IMR-90 (cell line): ENCODE data around the gene HMCN1. TPM values are rescaled to one million over a fixed set of nuclear protein-coding genes. Genes with fewer than 3 reads are reported as not detected.

Experiments used
- ATAC-seq: fragments of 200-7000 bp; cut with Tn5 transposase; 2 replicates; pipeline ENCODE4 v1.9.1; 2020; ENCODE audit warnings: low read depth, mild to moderate bottlenecking, moderate library complexity
- BruUV-seq: library from RNA; stranded (reverse); fragments of 400-500 nt; replicated peaks from 2 replicates; lab custom pipeline; 2021; lab: Mats Ljungman, UMichigan
- CTCF ChIA-PET: fragments of 300-600 bp; formaldehyde crosslinking; extraction: SDS; loops from one replicate; lab custom pipeline; 2021; ENCODE audit warnings: antibody characterized with exemption; lab: Yijun Ruan, JAX
- POLR2A ChIA-PET: fragments of 300-600 bp; sonication (Branson Sonifier 250); formaldehyde crosslinking; loops from one replicate; lab custom pipeline; 2022; ENCODE audit warnings: antibody characterized with exemption; ENCODE audit not compliant: unreplicated experiment; lab: Charles Lee
- DNase-seq: peaks from one replicate; pipeline ENCODE4 v3.0.0; 2013
- H2AFZ ChIP-seq: replicated peaks from 2 replicates; pipeline ENCODE3; 2013; ENCODE audit warnings: low read length, mild to moderate bottlenecking; ENCODE audit not compliant: poor library complexity
- H2AK5ac ChIP-seq: 2 replicates; pipeline ENCODE4 v1.6.1; 2013; ENCODE audit warnings: low read depth, low read length, inconsistent platforms
- H2AK9ac ChIP-seq: replicated peaks from 2 replicates; pipeline ENCODE3; 2013; ENCODE audit warnings: mild to moderate bottlenecking, low read depth, low read length, moderate library complexity; ENCODE audit not compliant: poor library complexity
- H2BK120ac ChIP-seq: 2 replicates; pipeline ENCODE4 v1.6.1; 2013; ENCODE audit warnings: low read depth, low read length, inconsistent platforms
- H2BK15ac ChIP-seq: 3 replicates; pipeline ENCODE4 v1.6.1; 2013; ENCODE audit warnings: low read depth, low read length, inconsistent platforms
- H2BK20ac ChIP-seq: 2 replicates; pipeline ENCODE4 v1.6.1; 2013; ENCODE audit warnings: low read depth, mild to moderate bottlenecking, inconsistent platforms, low read length, moderate library complexity
- H2BK5ac ChIP-seq: 2 replicates; pipeline ENCODE4 v1.6.1; 2013; ENCODE audit warnings: mild to moderate bottlenecking, low read depth, low read length, inconsistent platforms; ENCODE audit not compliant: poor library complexity, severe bottlenecking
- H3K14ac ChIP-seq: replicated peaks from 2 replicates; pipeline ENCODE4 v1.6.1; 2013; ENCODE audit warnings: low read depth, low read length, inconsistent platforms
- H3K18ac ChIP-seq: 2 replicates; pipeline ENCODE4 v1.6.1; 2013; ENCODE audit warnings: low read depth, low read length, control low read depth
- H3K23ac ChIP-seq: 2 replicates; pipeline ENCODE4 v1.6.1; 2013; ENCODE audit warnings: low read depth, low read length, inconsistent platforms
- H3K27ac ChIP-seq: 2 replicates; pipeline ENCODE4 v1.5.1; 2013; ENCODE audit warnings: mild to moderate bottlenecking, control low read depth, low read length; ENCODE audit not compliant: insufficient read depth
- H3K27me3 ChIP-seq: 2 replicates; pipeline ENCODE4 v1.6.1; 2013; ENCODE audit warnings: low read length; ENCODE audit not compliant: control insufficient read depth, insufficient read depth
- H3K36me3 ChIP-seq: 2 replicates; pipeline ENCODE4 v1.6.1; 2013; ENCODE audit warnings: low read length, mixed read lengths; ENCODE audit not compliant: control insufficient read depth, insufficient read depth
- H3K4ac ChIP-seq: 2 replicates; pipeline ENCODE4 v1.6.1; 2013; ENCODE audit warnings: low read depth, low read length, inconsistent platforms
- H3K4me1 ChIP-seq: 2 replicates; pipeline ENCODE4 v1.6.1; 2013; ENCODE audit warnings: low read length, mixed read lengths; ENCODE audit not compliant: control insufficient read depth, insufficient read depth
- H3K4me2 ChIP-seq: 2 replicates; pipeline ENCODE4 v1.6.1; 2013; ENCODE audit warnings: low read depth, mild to moderate bottlenecking, control low read depth, low read length, moderate library complexity
- H3K4me3 ChIP-seq: 2 replicates; pipeline ENCODE4 v1.5.1; 2013; ENCODE audit warnings: low read depth, mild to moderate bottlenecking, control low read depth, low read length, moderate library complexity; ENCODE audit not compliant: insufficient read depth
- H3K56ac ChIP-seq: 2 replicates; pipeline ENCODE4 v1.6.1; 2013; ENCODE audit warnings: low read length, inconsistent platforms; ENCODE audit not compliant: insufficient read depth; ENCODE audit errors: extremely low read depth
- H3K79me1 ChIP-seq, 2 experiments: 2 replicates each; pipeline ENCODE4 v1.6.1; 2013; ENCODE audit warnings: low read length in 2 of 2, inconsistent platforms in 1 of 2, low read depth in 1 of 2
- H3K9ac ChIP-seq: 2 replicates; pipeline ENCODE4 v1.6.1; 2013; ENCODE audit warnings: low read depth, low read length, control low read depth
- H3K9me1 ChIP-seq: 2 replicates; pipeline ENCODE4 v1.6.1; 2013; ENCODE audit warnings: low read length, inconsistent platforms; ENCODE audit not compliant: insufficient read depth
- H3K9me3 ChIP-seq: 2 replicates; pipeline ENCODE4 v1.6.1; 2013; ENCODE audit warnings: low read length; ENCODE audit not compliant: control insufficient read depth, insufficient read depth
- H4K20me1 ChIP-seq: 2 replicates; pipeline ENCODE4 v1.6.1; 2013; ENCODE audit warnings: low read length, inconsistent platforms; ENCODE audit not compliant: insufficient read depth
- H4K5ac ChIP-seq: 2 replicates; pipeline ENCODE4 v1.6.1; 2013; ENCODE audit warnings: mild to moderate bottlenecking, low read depth, low read length, control low read depth
- H4K8ac ChIP-seq, 2 experiments: 2 replicates each; pipeline ENCODE4 v1.6.1; 2013; ENCODE audit warnings: low read depth in 2 of 2, low read length in 2 of 2, control low read depth in 1 of 2, inconsistent platforms in 1 of 2
- H4K91ac ChIP-seq: 2 replicates; pipeline ENCODE4 v1.6.1; 2013; ENCODE audit warnings: low read depth, low read length, inconsistent platforms; ENCODE audit not compliant: insufficient read depth
- CEBPB ChIP-seq: IDR thresholded peaks from 2 replicates; pipeline ENCODE4 v1.6.1; 2012; ENCODE audit warnings: low read depth, low read length, improper control_type of control experiment
- CHD1 ChIP-seq: IDR thresholded peaks from 2 replicates; pipeline ENCODE4 v1.6.1; 2012; ENCODE audit warnings: low read depth, low read length, improper control_type of control experiment
- CTCF ChIP-seq: conservative IDR thresholded peaks from 2 replicates; pipeline ENCODE4 v1.5.1; 2012; ENCODE audit warnings: mild to moderate bottlenecking, low read depth, low read length, improper control_type of control experiment
- MAFK ChIP-seq: IDR thresholded peaks from 2 replicates; pipeline ENCODE4 v1.6.1; 2012; ENCODE audit warnings: low read depth, low read length, improper control_type of control experiment
- SMC3 ChIP-seq: fragments of 150-350 bp; IDR thresholded peaks from 2 replicates; pipeline ENCODE4 v1.6.1; 2016; ENCODE audit warnings: low read depth, mild to moderate bottlenecking, antibody characterized with exemption, low read length, moderate library complexity
- WGBS, 2 experiments: methylation state at CpG; one replicate each; pipeline versions ENCODE4 v1.1.5 to v1.1.7; 2013; ENCODE audit warnings: missing lambda C conversion rate in 2 of 2; ENCODE audit not compliant: insufficient read length in 1 of 2; ENCODE audit errors: extremely low coverage in 2 of 2; 5-methylcytosine and 5-hydroxymethylcytosine counted together
- dilution Hi-C: fragments of 300-500 bp; cut with HindIII; formaldehyde crosslinking; loops from one replicate; pipeline ENCODE4 v1.14.3; 2018; ENCODE audit warnings: low sequenced_read_pairs; ENCODE audit not compliant: unreplicated experiment
- in situ Hi-C: fragments of 300-500 bp; cut with MboI; formaldehyde crosslinking; loops from 3 replicates; pipeline ENCODE4 v1.14.3; 2019; ENCODE audit warnings: low sequenced_read_pairs, inconsistent platforms, mixed read lengths
- intact Hi-C: fragments of 100-400 bp; cut with micrococcal nuclease; formaldehyde crosslinking; loops from 2 replicates; pipeline ENCODE4 v1.10.0; 2022
- polyA plus RNA-seq, 3 experiments: library from polyadenylated mRNA; depleted of rRNA; stranded (reverse); fragments of >200 nt; gene quantifications; 2 replicates each; pipeline ENCODE4 v1.2.3, GENCODE V29; 2012; ENCODE audit warnings: low replicate concordance in 1 of 3
- total RNA-seq: library from RNA; depleted of rRNA; stranded (reverse); fragments of >200 nt; gene quantifications from 2 replicates; pipeline ENCODE4 v1.2.3, GENCODE V29; 2012

Gene HMCN1
- total and polyA plus RNA-seq, 2 of the 4 experiments (the other 2 are of a cell fraction) = 6.1 to 11.7 TPM

- Histone ChIP-seq H3K4ac (no peak overlapping the region), H3K79me1 (no peaks in the 10 kb centered on the region), H3K4me3 (no peak overlapping the region), H3K36me3 (no peaks in the 10 kb centered on the region), H3K4me2 (0 out of 2 replicates have a peak overlapping the region, but pooled peaks have one; percentile 55), H3K14ac (no peak overlapping the region), H3K9me3 (no peaks in the 10 kb centered on the region), H3K27ac (no peak overlapping the region), H2BK120ac (no peak overlapping the region), H3K18ac (no peak overlapping the region), H3K56ac (no peak overlapping the region), H2BK20ac (no peak overlapping the region), H4K8ac (no peak overlapping the region), H3K23ac (no peak overlapping the region), H3K9me1 (no peaks in the 10 kb centered on the region), H3K27me3 (no peaks in the 10 kb centered on the region), H3K4me1 (peaks cover 5% of the 10 kb centered on the region), H2BK5ac (peak overlapping the region; percentile 71), H2AK5ac (no peak overlapping the region), H4K91ac (no peak overlapping the region), H2BK15ac (no peak overlapping the region), H2AK9ac (no peak overlapping the region), H2AFZ (no peak overlapping the region), H4K20me1 (no peaks in the 10 kb centered on the region), H4K5ac (no peak overlapping the region), H3K9ac (no peak overlapping the region)
- peak; percentile 77 for ATAC-seq
- dilution Hi-C loops (no loop called here), in situ Hi-C loops (no loop called here), intact Hi-C loops (no loop called here)
- ChIA-PET CTCF (no interaction called here), POLR2A (no interaction called here)
- no peak for TF ChIP-seq SMC3
- no peak for TF ChIP-seq MAFK
- TF ChIP-seq CHD1 = no peak
- TF ChIP-seq CEBPB = peak; percentile 93
- TF ChIP-seq CTCF = no peak
- DNase-seq = peak; percentile 76
- no TSS peak for BruUV-seq
- WGBS, 2 experiments = no CpG with 5 or more reads among the region's 2 CpGs
Measured at GRCh38 chr1:186094172-186094571, 360.0 kb downstream of the HMCN1 start.
